GM19438 (cell line): ENCODE measurements around the gene MBOAT7.
"Not testable (repeated sequence)": the region's sequence is repeated elsewhere in the genome, so short reads cannot be mapped to it uniquely, and the experiment has no call there.

Source experiments
- ATAC-seq: cut with Tn5 transposase; IDR thresholded peaks from one replicate; pipeline ENCODE4 v1.9.1; 2021; ENCODE audit warnings: low read depth; ENCODE audit not compliant: unreplicated experiment

MBOAT7 gene

GRCh38 chr19:54209058-54209810 lies 19.9 kb upstream of the MBOAT7 start:
- ATAC-seq = no peak

GRCh38 chr19:54208784-54209057 lies 19.3 kb upstream of the MBOAT7 start:
- no peak for ATAC-seq

GRCh38 chr19:54207983-54208783 lies 18.8 kb upstream of the MBOAT7 start:
- ATAC-seq = peak; percentile 52

- no peak for ATAC-seq
These were observed 18.2 kb upstream of the MBOAT7 start for GRCh38 chr19:54207676-54207982.

- not testable (repeated sequence) for ATAC-seq
These were observed 17.8 kb upstream of the MBOAT7 start for GRCh38 chr19:54207193-54207592.

- ATAC-seq = no peak
These were observed 17.4 kb upstream of the MBOAT7 start for GRCh38 chr19:54206831-54207177.

GRCh38 chr19:54206030-54206830 lies 16.9 kb upstream of the MBOAT7 start:
- no peak for ATAC-seq

GRCh38 chr19:54204767-54205468 lies 15.5 kb upstream of the MBOAT7 start:
- no peak for ATAC-seq

- ATAC-seq = no peak
These were observed 13.8 kb upstream of the MBOAT7 start for GRCh38 chr19:54203151-54203611.

- ATAC-seq = no peak
These were observed 12.6 kb upstream of the MBOAT7 start for GRCh38 chr19:54201980-54202379.

GRCh38 chr19:54201172-54201701 lies 11.9 kb upstream of the MBOAT7 start:
- no peak for ATAC-seq

GRCh38 chr19:54199401-54199800 lies 10.0 kb upstream of the MBOAT7 start:
- ATAC-seq = no peak

- no peak for ATAC-seq
These were observed 7.7 kb upstream of the MBOAT7 start for GRCh38 chr19:54197121-54197520.

- ATAC-seq = no peak
These were observed 7.2 kb upstream of the MBOAT7 start for GRCh38 chr19:54196536-54196935.

GRCh38 chr19:54194463-54194862 lies 5.1 kb upstream of the MBOAT7 start:
- ATAC-seq = not testable (repeated sequence)

- no peak for ATAC-seq
These were observed 3.6 kb upstream of the MBOAT7 start for GRCh38 chr19:54193011-54193410.

GRCh38 chr19:54191811-54192453 lies 2.6 kb upstream of the MBOAT7 start:
- no peak for ATAC-seq

GRCh38 chr19:54191011-54191810 lies 1.8 kb upstream of the MBOAT7 start, which contains the start of gene TSEN34:
TSEN34 (plus strand) TSS chr19:54191308; CDS start chr19:54191365, 57 bp downstream.
- ATAC-seq = no peak

- peak; percentile 44 for ATAC-seq
These were observed 1.2 kb upstream of the MBOAT7 start for GRCh38 chr19:54190503-54191010.
